Measurements from ENCODE around the gene DEF6. TPM values are rescaled to one million over a fixed set of nuclear protein-coding genes. Genes with fewer than 3 reads are reported as not detected.

Gene DEF6
- total and polyA plus RNA-seq, 4 donors = 1.0 to 6.3 (median 2.5) TPM

DNA sequence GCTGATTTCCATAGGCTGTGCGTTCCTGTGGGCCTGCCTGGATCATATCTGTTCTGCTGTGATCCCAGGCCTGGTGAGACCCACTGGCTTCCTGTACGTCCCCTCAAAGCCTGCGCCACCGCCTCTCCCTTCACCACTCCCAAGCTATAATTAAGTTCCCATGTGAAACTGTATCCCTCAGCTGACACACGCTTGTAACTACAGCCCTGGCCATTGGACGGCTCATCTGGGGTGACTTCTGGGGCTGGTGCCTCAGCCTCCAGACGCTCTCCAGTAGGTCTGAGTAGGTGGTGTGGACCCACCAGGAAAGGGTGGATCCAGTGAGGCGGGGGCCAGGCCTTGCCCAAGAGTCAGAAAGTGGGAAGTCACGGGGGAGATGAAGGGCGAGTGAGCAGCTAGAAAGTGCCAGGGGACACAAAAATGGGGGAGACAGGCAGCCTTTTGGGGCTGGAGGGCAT is 65.7 kb downstream of the DEF6 start:
- H3K4me3 ChIP-seq (ENCODE audit: low read depth in 1 of 3, low read length in 3 of 3) = no peak overlapping the region
- H3K4me1 ChIP-seq (ENCODE audit: control insufficient read depth in 4 of 4, insufficient read depth in 4 of 4, low read length in 3 of 4) = peaks cover 12 to 20% (median 16%) of the 10 kb centered on the region in 4 donors
- H3K9ac ChIP-seq (ENCODE audit: low read depth in 1 of 2, low read length in 2 of 2) = no peak overlapping the region
- H3K27ac ChIP-seq (ENCODE audit: low read depth in 1 of 2, low read length in 2 of 2) = no peak overlapping the region
- 88% methylated on average over 10 of the region's 10 CpGs for WGBS
- H3K9me3 ChIP-seq (ENCODE audit: control insufficient read depth in 4 of 4, low read length in 3 of 4) = no peaks in the 10 kb centered on the region
- DNase-seq (ENCODE audit: low spot score) = no peak
- no peaks in the 10 kb centered on the region for H3K27me3 ChIP-seq (ENCODE audit: control insufficient read depth in 4 of 4, insufficient read depth in 4 of 4, low read length in 3 of 4)
- no peaks in the 10 kb centered on the region for H3K36me3 ChIP-seq (ENCODE audit: control insufficient read depth in 4 of 4, insufficient read depth in 3 of 4, low read depth in 1 of 4, low read length in 3 of 4)
- TF ChIP-seq TAF1 (conservative IDR thresholded peaks at IDR 0.05) (no peak), RAD21 (IDR thresholded peaks at IDR 0.05) (no peak), FOXA2 (IDR thresholded peaks at IDR 0.05) (no peak), YY1 (IDR thresholded peaks at IDR 0.05) (no peak), ATF3 (IDR thresholded peaks at IDR 0.05) (no peak), GABPA (IDR thresholded peaks at IDR 0.05 in 1 of 2, conservative IDR thresholded peaks at IDR 0.05 in 1 of 2) (no peak), CTCF (IDR thresholded peaks at IDR 0.05; ENCODE audit: low read depth, low read length, missing input control) (no peak), FOXA1 (IDR thresholded peaks at IDR 0.05) (no peak), MAX (IDR thresholded peaks at IDR 0.05) (no peak), JUND (IDR thresholded peaks at IDR 0.05) (no peak), ZBTB33 (IDR thresholded peaks at IDR 0.05) (no peak), SP1 (IDR thresholded peaks at IDR 0.05) (no peak)

DNA sequence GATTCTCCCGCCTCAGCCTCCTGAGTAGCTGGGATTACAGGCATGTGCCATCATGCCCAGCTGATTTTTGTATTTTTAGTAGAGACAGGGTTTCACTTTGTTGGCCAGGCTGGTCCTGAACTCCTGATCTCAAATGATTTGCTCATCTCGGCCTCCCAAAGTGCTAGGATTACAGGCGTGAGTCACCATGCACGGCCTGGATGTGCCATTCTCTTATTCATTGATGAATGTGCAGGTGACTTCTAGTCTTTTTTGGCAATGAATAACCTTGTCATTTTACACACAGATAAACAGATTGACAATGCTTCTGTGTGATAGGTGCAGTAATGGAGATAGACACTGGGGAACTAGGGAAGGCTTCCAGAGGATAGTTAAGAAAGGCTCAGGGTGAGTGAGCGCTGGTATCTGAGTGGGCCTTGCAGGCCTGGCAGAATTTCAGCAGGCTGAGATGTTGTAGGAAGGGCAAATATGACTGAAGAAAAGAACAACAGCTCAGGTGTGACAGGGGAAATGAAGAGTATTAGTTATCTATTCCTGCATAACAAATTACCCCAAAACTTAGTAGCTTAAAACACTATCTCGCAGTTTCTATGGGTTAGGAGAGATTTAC is 68.1 kb downstream of the DEF6 start:
- Histone ChIP-seq H3K4me1 (ENCODE audit: control insufficient read depth in 4 of 4, insufficient read depth in 4 of 4, low read length in 3 of 4) (peaks cover 10 to 14% (median 13%) of the 10 kb centered on the region in 4 donors), H3K27me3 (ENCODE audit: control insufficient read depth in 4 of 4, insufficient read depth in 4 of 4, low read length in 3 of 4) (no peaks in the 10 kb centered on the region), H3K9ac (ENCODE audit: low read depth in 1 of 2, low read length in 2 of 2) (no peak overlapping the region), H3K4me3 (ENCODE audit: low read depth in 1 of 3, low read length in 3 of 3) (no peak overlapping the region), H3K36me3 (ENCODE audit: control insufficient read depth in 4 of 4, insufficient read depth in 3 of 4, low read depth in 1 of 4, low read length in 3 of 4) (no peaks in the 10 kb centered on the region), H3K9me3 (ENCODE audit: control insufficient read depth in 4 of 4, low read length in 3 of 4) (no peaks in the 10 kb centered on the region), H3K27ac (ENCODE audit: low read depth in 1 of 2, low read length in 2 of 2) (no peak overlapping the region)
- DNase-seq (ENCODE audit: low spot score) = no peak
- 96% methylated on average over 6 of the region's 6 CpGs for WGBS
- TF ChIP-seq EGR1 (IDR thresholded peaks at IDR 0.05; ENCODE audit: low read depth in 2 of 2) = no peak
- TF ChIP-seq GABPA (IDR thresholded peaks at IDR 0.05 in 1 of 2, conservative IDR thresholded peaks at IDR 0.05 in 1 of 2) = no peak
- TF ChIP-seq RXRA (IDR thresholded peaks at IDR 0.05) = no peak
- no peak for TF ChIP-seq RAD21 (IDR thresholded peaks at IDR 0.05)
- TF ChIP-seq ATF3 (IDR thresholded peaks at IDR 0.05) = no peak
- TF ChIP-seq TAF1 (conservative IDR thresholded peaks at IDR 0.05) = no peak
- TF ChIP-seq HNF4G (IDR thresholded peaks at IDR 0.05) = no peak
- no peak for TF ChIP-seq SP1 (IDR thresholded peaks at IDR 0.05)
- TF ChIP-seq HNF4A (conservative IDR thresholded peaks at IDR 0.05) = no peak
- no peak for TF ChIP-seq JUND (IDR thresholded peaks at IDR 0.05)
- TF ChIP-seq CTCF (IDR thresholded peaks at IDR 0.05; ENCODE audit: low read depth, low read length, missing input control) = no peak
- TF ChIP-seq NR2F2 (IDR thresholded peaks at IDR 0.05) = no peak
- no peak for TF ChIP-seq FOXA2 (IDR thresholded peaks at IDR 0.05)
- no peak for TF ChIP-seq YY1 (IDR thresholded peaks at IDR 0.05)
- TF ChIP-seq FOXA1 (IDR thresholded peaks at IDR 0.05) = no peak
- TF ChIP-seq, protein P1, sequence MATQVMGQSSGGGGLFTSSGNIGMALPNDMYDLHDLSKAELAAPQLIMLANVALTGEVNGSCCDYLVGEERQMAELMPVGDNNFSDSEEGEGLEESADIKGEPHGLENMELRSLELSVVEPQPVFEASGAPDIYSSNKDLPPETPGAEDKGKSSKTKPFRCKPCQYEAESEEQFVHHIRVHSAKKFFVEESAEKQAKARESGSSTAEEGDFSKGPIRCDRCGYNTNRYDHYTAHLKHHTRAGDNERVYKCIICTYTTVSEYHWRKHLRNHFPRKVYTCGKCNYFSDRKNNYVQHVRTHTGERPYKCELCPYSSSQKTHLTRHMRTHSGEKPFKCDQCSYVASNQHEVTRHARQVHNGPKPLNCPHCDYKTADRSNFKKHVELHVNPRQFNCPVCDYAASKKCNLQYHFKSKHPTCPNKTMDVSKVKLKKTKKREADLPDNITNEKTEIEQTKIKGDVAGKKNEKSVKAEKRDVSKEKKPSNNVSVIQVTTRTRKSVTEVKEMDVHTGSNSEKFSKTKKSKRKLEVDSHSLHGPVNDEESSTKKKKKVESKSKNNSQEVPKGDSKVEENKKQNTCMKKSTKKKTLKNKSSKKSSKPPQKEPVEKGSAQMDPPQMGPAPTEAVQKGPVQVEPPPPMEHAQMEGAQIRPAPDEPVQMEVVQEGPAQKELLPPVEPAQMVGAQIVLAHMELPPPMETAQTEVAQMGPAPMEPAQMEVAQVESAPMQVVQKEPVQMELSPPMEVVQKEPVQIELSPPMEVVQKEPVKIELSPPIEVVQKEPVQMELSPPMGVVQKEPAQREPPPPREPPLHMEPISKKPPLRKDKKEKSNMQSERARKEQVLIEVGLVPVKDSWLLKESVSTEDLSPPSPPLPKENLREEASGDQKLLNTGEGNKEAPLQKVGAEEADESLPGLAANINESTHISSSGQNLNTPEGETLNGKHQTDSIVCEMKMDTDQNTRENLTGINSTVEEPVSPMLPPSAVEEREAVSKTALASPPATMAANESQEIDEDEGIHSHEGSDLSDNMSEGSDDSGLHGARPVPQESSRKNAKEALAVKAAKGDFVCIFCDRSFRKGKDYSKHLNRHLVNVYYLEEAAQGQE (IDR thresholded peaks at IDR 0.05) = no peak
- no peak for TF ChIP-seq MAX (IDR thresholded peaks at IDR 0.05)

All from liver (tissue), 9 donors.